HUDEP-2 (cell line): ENCODE measurements around the gene PLAA.
"Not testable (repeated sequence)": the region's sequence is repeated elsewhere in the genome, so short reads cannot be mapped to it uniquely, and the experiment has no call there.

ENCODE experiments used
- DNase-seq, 76 experiments: peaks; one replicate each; lab custom pipeline; 2025; ENCODE audit not compliant: unreplicated experiment in 76 of 76; lab: John Stamatoyannopoulos, UW

The PLAA gene

GRCh38 chr9:26937816-26938371 is 9.1 kb downstream of the PLAA start:
- DNase-seq, result no peak

DNA sequence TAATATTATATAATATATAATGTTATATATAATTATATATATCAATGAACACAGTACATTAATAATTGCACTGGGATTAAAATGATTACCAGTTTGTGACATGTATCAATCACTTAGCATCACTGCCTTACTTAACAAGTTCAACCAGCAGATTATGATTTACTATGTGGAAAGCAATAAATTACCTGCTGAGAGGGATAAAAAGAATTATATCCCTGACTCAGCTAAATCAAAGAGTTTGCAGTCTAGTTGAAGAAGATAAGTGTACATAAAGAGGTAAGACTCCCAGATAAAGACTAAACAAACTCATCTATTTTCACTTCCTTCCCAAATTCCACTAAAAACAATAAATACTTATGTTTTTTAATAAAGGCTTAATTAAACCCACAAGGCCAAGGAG is 11.2 kb downstream of the PLAA start:
- DNase-seq, result no peak

GRCh38 chr9:26928902-26929495 is 18.0 kb downstream of the PLAA start:
- no peak for DNase-seq

DNA sequence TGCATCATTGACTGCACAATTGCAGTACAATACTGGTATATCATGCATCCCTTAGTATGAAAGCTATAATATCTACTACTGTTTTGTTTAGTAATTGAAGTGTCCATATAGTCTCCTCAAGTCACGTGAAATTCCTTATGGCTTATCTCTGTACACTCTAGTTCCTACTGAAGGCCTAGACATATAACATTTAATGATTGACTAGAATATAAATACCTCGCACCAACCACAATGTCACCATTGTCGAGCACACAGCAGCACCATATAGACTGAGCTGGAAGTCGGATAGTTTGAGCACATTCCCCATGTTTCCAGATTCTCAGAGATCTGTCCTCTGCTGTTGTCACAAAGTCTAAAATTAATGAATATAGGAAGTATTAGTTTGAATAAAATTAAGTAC is 21.4 kb downstream of the PLAA start:
- no peak for DNase-seq

DNA sequence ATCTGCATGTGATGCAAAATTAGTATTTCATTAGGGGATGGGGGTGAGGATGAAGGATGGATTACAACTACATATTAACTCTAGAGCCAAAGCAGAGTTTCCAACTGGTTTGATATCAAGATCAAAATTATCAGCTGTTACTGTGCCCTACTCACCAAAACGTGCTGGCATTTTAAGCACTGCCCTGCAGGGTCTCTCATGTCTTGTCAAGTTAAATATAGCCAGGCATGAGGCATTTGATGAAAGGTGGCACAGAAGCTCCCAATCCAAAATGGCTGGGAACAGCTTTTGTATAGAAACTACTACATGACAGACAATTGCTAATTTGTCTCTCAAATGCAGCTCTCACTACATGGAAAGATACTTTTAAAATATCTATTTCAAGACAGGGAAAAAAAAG is 27.3 kb downstream of the PLAA start:
- DNase-seq, result no peak

DNA sequence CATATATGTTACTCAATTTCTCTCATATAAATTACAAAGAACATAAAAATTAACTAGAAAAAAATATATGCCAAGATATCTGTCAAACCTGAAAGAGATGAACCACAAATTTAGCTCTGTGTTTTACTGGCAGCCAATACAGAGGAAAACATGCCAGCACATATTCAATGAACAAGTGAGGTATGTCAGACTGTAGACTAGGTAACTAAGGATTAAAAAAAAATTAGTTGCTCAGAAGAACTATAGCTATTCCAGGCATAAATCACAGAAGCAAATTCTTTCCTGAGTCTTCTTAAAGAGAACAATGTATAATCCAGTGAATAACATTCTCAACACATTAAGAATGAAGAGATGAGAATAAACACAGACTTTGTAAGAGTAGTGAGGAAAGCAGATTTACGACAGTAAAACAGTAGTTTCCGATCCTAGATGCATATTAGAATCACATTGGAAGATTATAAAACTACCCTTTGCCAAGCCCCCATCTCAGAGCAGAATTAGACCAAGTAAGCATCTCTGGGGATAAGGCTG is 33.8 kb downstream of the PLAA start:
- no peak for DNase-seq

DNA sequence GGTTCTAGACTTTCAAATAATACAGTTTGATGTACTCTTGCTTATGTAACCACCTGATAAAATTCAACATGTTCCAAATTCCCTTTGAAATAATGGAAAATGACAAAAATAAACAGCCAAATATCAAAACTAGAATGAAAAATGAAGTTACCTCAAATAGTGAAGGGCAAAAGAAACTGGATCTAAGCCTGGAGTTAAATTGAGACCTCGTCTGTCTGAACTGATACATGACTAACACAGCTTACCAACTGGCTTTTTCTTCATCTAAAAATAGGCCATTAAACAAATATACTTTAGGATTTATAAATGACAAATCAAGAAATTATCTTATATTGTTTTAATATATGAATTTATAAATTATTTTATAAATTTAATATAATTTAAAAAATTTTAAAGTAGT is 42.4 kb downstream of the PLAA start:
- no peak for DNase-seq

GRCh38 chr9:26904070-26904469 is 43.0 kb downstream of the PLAA start:
- no peak for DNase-seq

GRCh38 chr9:26893030-26893676 is 53.9 kb downstream of the PLAA start:
- DNase-seq, result peak in 1 of 76 experiments; percentile 45

DNA sequence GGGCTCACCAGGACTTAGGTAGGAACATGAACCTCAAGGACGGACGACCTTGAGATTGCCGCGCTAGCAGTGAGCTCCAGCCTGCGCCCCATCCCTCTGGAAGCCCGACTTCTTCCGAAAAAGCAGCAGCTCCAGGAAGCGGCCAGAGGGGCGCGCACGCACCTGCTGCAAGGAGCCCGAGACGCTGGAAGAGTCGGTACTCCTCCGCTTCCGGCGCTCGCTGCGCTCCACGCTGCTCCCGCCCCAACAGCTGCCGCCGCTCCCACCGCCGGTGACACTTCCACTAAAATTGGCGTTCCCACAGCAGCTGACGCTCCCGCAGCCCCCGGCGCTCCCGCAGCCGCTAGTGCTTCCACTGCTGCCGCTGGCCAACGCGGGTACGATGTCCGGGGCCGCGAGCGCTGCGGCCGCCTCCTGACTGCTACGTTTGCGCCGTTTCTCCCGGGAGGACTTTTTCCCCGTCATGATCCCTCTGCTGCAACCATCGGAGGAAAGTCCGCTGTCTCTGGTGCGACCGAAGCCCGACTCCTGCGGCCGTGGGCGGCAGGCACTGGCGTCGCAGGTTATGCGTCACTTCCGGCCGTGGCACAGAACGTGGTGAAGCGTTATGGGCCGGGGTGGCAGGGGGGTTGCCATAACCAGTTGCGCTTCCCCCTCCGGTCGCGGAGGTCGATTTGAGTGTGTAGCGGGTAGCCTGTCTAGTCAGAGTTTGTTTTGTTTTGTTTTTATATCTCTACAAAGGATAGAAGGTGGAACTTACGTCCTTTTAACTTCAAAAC is 54.6 kb downstream of the PLAA start, which contains the start of gene CAAP1:
Gene CAAP1 (minus strand): TSS at position 552 of the 779 bp plus-strand sequence. CDS start 87 bp downstream, at position 465.
- peak in 75 of 76 experiments; percentile 8 to 94 (median 86) for DNase-seq

GRCh38 chr9:26891726-26892125 is 55.3 kb downstream of the PLAA start:
- peak in 2 of 76 experiments; percentile 6 to 26 for DNase-seq

DNA sequence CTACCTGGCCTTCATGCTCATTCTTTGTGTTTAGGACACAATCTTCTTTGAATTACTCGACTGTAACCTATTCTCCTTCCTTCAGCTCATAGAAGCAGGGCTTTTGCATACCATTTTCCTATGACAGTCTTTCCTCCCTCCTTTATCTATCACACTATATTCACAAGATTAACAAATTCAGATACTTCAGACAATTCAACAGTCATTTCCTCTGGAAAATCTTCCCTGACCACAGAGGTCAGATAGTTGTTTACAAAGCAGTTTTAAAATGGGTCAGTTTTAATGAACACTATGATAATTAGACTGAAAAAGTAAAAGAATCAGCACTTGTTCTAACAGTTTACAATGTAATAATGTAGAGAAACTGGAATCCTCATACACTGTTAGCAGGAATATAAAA is 58.8 kb downstream of the PLAA start:
- no peak for DNase-seq

- DNase-seq, result no peak
These were observed 64.9 kb downstream of the PLAA start for GRCh38 chr9:26882154-26882553.

GRCh38 chr9:26880262-26880661 is 66.8 kb downstream of the PLAA start:
- DNase-seq, result peak in 1 of 76 experiments; percentile 12

- not testable (repeated sequence) for DNase-seq
These were observed 71.9 kb downstream of the PLAA start for GRCh38 chr9:26875155-26875554.

DNA sequence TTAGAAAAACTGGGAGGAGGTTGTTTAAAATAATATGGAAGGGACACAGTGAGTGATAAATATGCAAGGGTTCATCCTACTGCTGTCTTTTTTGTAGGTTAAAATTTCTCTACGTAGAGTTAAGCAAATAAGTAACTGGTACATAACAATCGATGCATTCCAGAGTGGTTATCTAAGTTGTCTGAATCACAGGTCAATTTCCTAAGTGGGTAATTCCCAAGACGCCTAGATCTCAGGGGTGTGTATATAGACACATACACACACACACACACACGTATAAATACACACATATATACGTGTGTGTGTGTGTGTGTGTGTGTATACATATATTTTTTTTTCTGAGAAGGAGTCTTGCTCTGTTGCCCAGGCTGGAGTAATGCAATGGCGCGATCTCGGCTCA is 76.8 kb downstream of the PLAA start:
- DNase-seq, result no peak

DNA sequence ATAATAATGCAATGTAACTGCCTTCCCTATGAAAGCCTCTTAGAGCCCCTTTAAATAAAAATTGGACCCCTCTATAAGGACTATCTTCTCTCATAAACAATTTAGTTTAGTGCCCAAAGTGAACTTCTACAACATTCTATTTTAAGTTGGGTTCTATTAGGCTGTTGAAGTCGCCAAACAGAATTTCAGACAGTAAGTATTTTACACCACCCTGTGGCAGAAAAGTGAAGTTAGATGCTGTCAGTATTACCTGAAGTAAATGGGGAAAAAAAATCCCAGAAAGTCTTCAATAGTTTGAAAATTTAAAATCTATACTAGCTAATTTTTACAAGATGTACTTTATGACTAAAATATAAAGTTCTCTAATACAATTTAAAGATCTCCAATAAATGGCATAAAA is 84.0 kb downstream of the PLAA start:
- DNase-seq, result no peak

DNA sequence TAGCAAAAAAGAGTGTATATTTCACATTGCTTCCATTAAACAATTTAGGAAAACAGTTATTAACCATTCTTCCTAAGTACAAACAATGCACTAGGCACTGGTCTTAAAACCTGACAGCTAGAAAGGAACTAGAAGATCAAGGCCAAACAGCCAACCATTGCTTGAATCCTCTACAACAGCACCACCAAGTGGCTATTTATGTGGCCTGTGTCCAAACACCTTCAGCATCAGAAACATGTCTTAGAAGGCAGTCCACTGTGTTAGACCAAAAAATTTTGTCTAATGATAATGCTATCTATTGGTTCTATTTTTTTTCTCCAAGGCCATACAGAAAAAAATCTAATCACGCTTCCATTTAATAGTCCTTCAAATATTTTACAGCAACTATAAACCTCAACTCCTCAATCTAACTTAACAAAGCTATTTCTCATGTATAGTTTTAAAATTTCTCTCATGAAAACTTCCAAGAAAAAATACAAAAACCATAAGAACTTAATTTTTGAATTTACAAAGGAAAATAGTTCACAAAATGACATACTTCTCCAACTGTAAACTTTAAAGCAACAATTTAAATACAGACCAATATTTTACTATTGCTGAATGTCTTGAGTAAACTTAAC is 90.5 kb downstream of the PLAA start:
- DNase-seq, result peak in 42 of 76 experiments; percentile 1 to 61 (median 22)
